WTC11 (cell line): ENCODE measurements around the gene CYSRT1. TPM values are rescaled to one million over a fixed set of nuclear protein-coding genes. Genes with fewer than 3 reads are reported as not detected.
A peak's percentile ranks its signal among the peaks of the same experiment; 100 is the strongest.

Source experiments
- ATAC-seq: fragments of 200-7000 bp; cut with Tn5 transposase; 2 replicates; pipeline ENCODE4 v1.10.0; 2021; ENCODE audit warnings: mild to moderate bottlenecking, moderate library complexity
- CTCF ChIA-PET: fragments of 300-600 bp; sonication (Branson Sonifier 250); formaldehyde crosslinking; loops from one replicate; lab custom pipeline; 2021; ENCODE audit warnings: antibody characterized with exemption; lab: Charles Lee
- POLR2A ChIA-PET: fragments of 350-600 bp; sonication (Branson Sonifier 250); formaldehyde crosslinking; loops from one replicate; lab custom pipeline; 2021; ENCODE audit warnings: antibody characterized with exemption; lab: Charles Lee
- DNase-seq: peaks from one replicate; pipeline ENCODE4 v3.0.0; 2021; ENCODE audit warnings: low spot score
- H3K27ac Mint-ChIP-seq: 2 replicates; pipeline ENCODE4 v1.8.0; 2021; ENCODE audit warnings: mixed read lengths
- H3K27me3 Mint-ChIP-seq: 2 replicates; pipeline ENCODE4 v1.8.0; 2021; ENCODE audit warnings: low read depth, mild to moderate bottlenecking, moderate library complexity, mixed read lengths
- H3K36me3 Mint-ChIP-seq: 2 replicates; pipeline ENCODE4 v1.8.0; 2021; ENCODE audit warnings: mixed read lengths
- H3K4me1 Mint-ChIP-seq: 2 replicates; pipeline ENCODE4 v1.8.0; 2022; ENCODE audit warnings: mixed read lengths
- H3K4me3 Mint-ChIP-seq: 2 replicates; pipeline ENCODE4 v1.8.0; 2021; ENCODE audit warnings: mild to moderate bottlenecking, moderate library complexity, mixed read lengths
- H3K9me3 Mint-ChIP-seq: 2 replicates; pipeline ENCODE4 v1.8.0; 2021; ENCODE audit warnings: mixed read lengths
- ATF2 ChIP-seq: sonication (generic); formaldehyde crosslinking; IDR thresholded peaks from 2 replicates; pipeline ENCODE4 v1.8.1; 2022; ENCODE audit warnings: low read depth, missing genetic modification reagents, borderline replicate concordance
- ATF6 ChIP-seq: sonication (generic); formaldehyde crosslinking; IDR thresholded peaks from 2 replicates; pipeline ENCODE4 v1.8.1; 2023; ENCODE audit warnings: mild to moderate bottlenecking, missing genetic modification reagents
- CBFB ChIP-seq: sonication (generic); formaldehyde crosslinking; IDR thresholded peaks from 2 replicates; pipeline ENCODE4 v1.8.1; 2022; ENCODE audit warnings: mild to moderate bottlenecking, low read depth, missing genetic modification reagents
- CREB1 ChIP-seq: sonication (generic); formaldehyde crosslinking; IDR thresholded peaks from 2 replicates; pipeline ENCODE4 v1.8.0; 2023; ENCODE audit warnings: mild to moderate bottlenecking, missing genetic modification reagents
- ELF4 ChIP-seq: sonication (generic); formaldehyde crosslinking; IDR thresholded peaks from 2 replicates; pipeline ENCODE4 v1.8.1; 2022; ENCODE audit warnings: low read depth, mild to moderate bottlenecking, moderate library complexity, missing genetic modification reagents
- ERG ChIP-seq: fragments of 250-450 bp; sonication (Bioruptor Pico); IDR thresholded peaks from 2 replicates; pipeline ENCODE4 v1.8.0; 2021; ENCODE audit warnings: mild to moderate bottlenecking
- ETV6 ChIP-seq: sonication (generic); formaldehyde crosslinking; IDR thresholded peaks from 2 replicates; pipeline ENCODE4 v1.8.1; 2022; ENCODE audit warnings: mild to moderate bottlenecking, missing genetic modification reagents
- FOXJ3 ChIP-seq: sonication (generic); formaldehyde crosslinking; IDR thresholded peaks from 2 replicates; pipeline ENCODE4 v1.9.0; 2021; ENCODE audit warnings: missing genetic modification reagents, mild to moderate bottlenecking, borderline replicate concordance
- FOXK1 ChIP-seq: sonication (generic); formaldehyde crosslinking; IDR thresholded peaks from 2 replicates; pipeline ENCODE4 v1.8.0; 2022; ENCODE audit warnings: mild to moderate bottlenecking, moderate library complexity, missing genetic modification reagents
- FOXP1 ChIP-seq: sonication (generic); formaldehyde crosslinking; IDR thresholded peaks from 2 replicates; pipeline ENCODE4 v1.8.0; 2022; ENCODE audit warnings: missing genetic modification reagents, mild to moderate bottlenecking, moderate library complexity, borderline replicate concordance
- NR2C2 ChIP-seq: sonication (generic); formaldehyde crosslinking; IDR thresholded peaks from 2 replicates; pipeline ENCODE4 v1.8.0; 2022; ENCODE audit warnings: mild to moderate bottlenecking, missing genetic modification reagents
- OVOL2 ChIP-seq: fragments of 250-450 bp; sonication (Bioruptor Pico); IDR thresholded peaks from 2 replicates; pipeline ENCODE4 v1.9.0; 2021; ENCODE audit warnings: mild to moderate bottlenecking, borderline replicate concordance
- PRRX2 ChIP-seq: fragments of 250-450 bp; sonication (Bioruptor Pico); IDR thresholded peaks from 2 replicates; pipeline ENCODE4 v1.8.0; 2021; ENCODE audit warnings: mild to moderate bottlenecking
- RELA ChIP-seq: sonication (generic); formaldehyde crosslinking; IDR thresholded peaks from 2 replicates; pipeline ENCODE4 v1.8.1; 2022; ENCODE audit warnings: missing genetic modification reagents, mild to moderate bottlenecking, borderline replicate concordance
- SP1 ChIP-seq: sonication (generic); formaldehyde crosslinking; conservative IDR thresholded peaks from 2 replicates; pipeline ENCODE4 v1.8.1; 2022; ENCODE audit warnings: missing genetic modification reagents
- STAT6 ChIP-seq: sonication (generic); formaldehyde crosslinking; conservative IDR thresholded peaks from 2 replicates; pipeline ENCODE4 v1.8.1; 2023; ENCODE audit warnings: mild to moderate bottlenecking, low read depth, missing genetic modification reagents, moderate library complexity
- TCF7 ChIP-seq: sonication (generic); formaldehyde crosslinking; IDR thresholded peaks from 2 replicates; pipeline ENCODE4 v1.8.0; 2022; ENCODE audit warnings: mild to moderate bottlenecking, low read depth, missing genetic modification reagents, moderate library complexity
- ZNF263 ChIP-seq: sonication (generic); formaldehyde crosslinking; IDR thresholded peaks from 2 replicates; pipeline ENCODE4 v1.8.1; 2022; ENCODE audit warnings: low read depth, mild to moderate bottlenecking, moderate library complexity, missing genetic modification reagents
- ZNF281 ChIP-seq: sonication (generic); formaldehyde crosslinking; IDR thresholded peaks from 2 replicates; pipeline ENCODE4 v1.8.0; 2023; ENCODE audit warnings: mild to moderate bottlenecking, missing genetic modification reagents
- ZNF317 ChIP-seq: sonication (generic); formaldehyde crosslinking; IDR thresholded peaks from 2 replicates; pipeline ENCODE4 v1.8.1; 2023; ENCODE audit warnings: low read depth, mild to moderate bottlenecking, moderate library complexity, missing genetic modification reagents, borderline replicate concordance
- ZNF416 ChIP-seq: fragments of 250-450 bp; sonication (Bioruptor Pico); IDR thresholded peaks from 2 replicates; pipeline ENCODE4 v1.9.0; 2021; ENCODE audit warnings: mild to moderate bottlenecking, inconsistent platforms
- ZSCAN18 ChIP-seq: fragments of 250-450 bp; sonication (Bioruptor Pico); IDR thresholded peaks from 2 replicates; pipeline ENCODE4 v2.1.2; 2022; ENCODE audit warnings: mild to moderate bottlenecking, moderate library complexity
- total RNA-seq: library from RNA; stranded (reverse); gene quantifications from 3 replicates; pipeline ENCODE4 v1.2.3, GENCODE V29; 2021

The CYSRT1 gene
- total RNA-seq, 1 experiment from 2014 or later: 3.5 TPM

GRCh38 chr9:137240318-137240840 lies 15.4 kb downstream of the CYSRT1 start (continued):
- TF ChIP-seq ZSCAN18 (CRISPR knock-in tag) (no peak), ATF6 (CRISPR knock-in tag) (no peak), NR2C2 (no peak), FOXP1 (peak; percentile 87; the same call in 1 of the 2 replicates), ZNF317 (0 out of 2 replicates have a peak, but pooled peaks have one; percentile 36), TCF7 (no peak), RELA (CRISPR knock-in tag) (peak; percentile 44; the same call in 1 of the 2 replicates), CBFB (CRISPR knock-in tag) (0 out of 2 replicates have a peak, but pooled peaks have one; percentile 63), ETV6 (CRISPR knock-in tag) (0 out of 2 replicates have a peak, but pooled peaks have one; percentile 22), STAT6 (CRISPR knock-in tag) (no peak), ATF2 (no peak), FOXJ3 (CRISPR knock-in tag) (no peak)

GRCh38 chr9:137240841-137241489 lies 16.0 kb downstream of the CYSRT1 start, which contains the start of gene TUBB4B:
Gene TUBB4B, plus strand, starts transcription at chr9:137241287. Its CDS starts 74 bp downstream, at chr9:137241361.
- Mint-ChIP-seq H3K9me3 (no peaks in the 10 kb centered on the region), H3K36me3 (peaks cover 20% of the 10 kb centered on the region), H3K27ac (peak within 1 kb of the TSS; percentile 87; the same call in 1 of the 2 replicates), H3K27me3 (no peaks in the 10 kb centered on the region), H3K4me3 (peak within 1 kb of the TSS; percentile 81), H3K4me1 (peaks cover 39% of the 10 kb centered on the region)
- ChIA-PET CTCF (interaction anchor here (0.7 to 2.4 kb wide), 27 partner anchors 11 to 212 kb away, joined by 3 to 14 read pairs (median 4); partner anchors contain the start of genes CYSRT1, EXD3, MAN1B1 and NOXA1), POLR2A (interaction anchor here (0.6 to 1.8 kb wide), 29 partner anchors 12 to 653 kb away, joined by 3 to 30 read pairs (median 4); partner anchors contain the start of genes LRRC26, MAN1B1, NELFB and NRARP)
- peak; percentile 80 for ATAC-seq
- peak; percentile 98 for DNase-seq
- TF ChIP-seq ZNF263: no peak
- TF ChIP-seq ZSCAN18 (CRISPR knock-in tag): no peak
- no peak; the same call in 1 of the 2 replicates for TF ChIP-seq OVOL2 (CRISPR knock-in tag)
- no peak for TF ChIP-seq ZNF317
- no peak for TF ChIP-seq ZNF281 (CRISPR knock-in tag)
- TF ChIP-seq FOXK1 (CRISPR knock-in tag): peak; percentile 85; the same call in 1 of the 2 replicates
- no peak for TF ChIP-seq PRRX2 (CRISPR knock-in tag)
- TF ChIP-seq SP1 (CRISPR knock-in tag): peak; percentile 72
- no peak for TF ChIP-seq CREB1
- TF ChIP-seq ELF4 (CRISPR knock-in tag): no peak
- peak; percentile 81; the same call in 1 of the 2 replicates for TF ChIP-seq ZNF416 (CRISPR knock-in tag)
- no peak for TF ChIP-seq ERG
